Epithelial cell of esophagus (primary cell): Measurements from ENCODE around the gene ACTR3C.
"Not testable (repeated sequence)": the region's sequence is repeated elsewhere in the genome, so short reads cannot be mapped to it uniquely, and the experiment has no call there.

ENCODE experiments used
- DNase-seq: peaks from one replicate; pipeline ENCODE4 v3.0.0; 2010; ENCODE audit warnings: low read depth
- H3K4me3 ChIP-seq: 2 replicates; pipeline ENCODE4 v1.5.1; 2011; ENCODE audit warnings: mild to moderate bottlenecking, low read length, control low read depth
- CTCF ChIP-seq: IDR thresholded peaks from 2 replicates; pipeline ENCODE4 v1.5.1; 2011; ENCODE audit warnings: low read depth, mild to moderate bottlenecking, low read length, control low read depth, inconsistent platforms; ENCODE audit not compliant: insufficient read depth; ENCODE audit errors: missing control alignments

Gene ACTR3C

GRCh38 chr7:150322114-150322832 lies 1.1 kb downstream of the ACTR3C start:
- no peak for TF ChIP-seq CTCF
- peak overlapping the region; percentile 72 for H3K4me3 ChIP-seq
- no peak for DNase-seq

GRCh38 chr7:150321788-150322113 lies 1.6 kb downstream of the ACTR3C start:
- TF ChIP-seq CTCF, result no peak
- H3K4me3 ChIP-seq, result no peak overlapping the region
- DNase-seq, result no peak

GRCh38 chr7:150317748-150318444 lies 5.4 kb downstream of the ACTR3C start:
- no peak overlapping the region for H3K4me3 ChIP-seq
- TF ChIP-seq CTCF, result no peak
- no peak for DNase-seq

GRCh38 chr7:150316987-150317386 lies 6.4 kb downstream of the ACTR3C start:
- DNase-seq, H3K4me3 ChIP-seq: not testable (repeated sequence)

GRCh38 chr7:150314639-150315239 lies 8.6 kb downstream of the ACTR3C start:
- DNase-seq, result no peak
- no peak overlapping the region for H3K4me3 ChIP-seq
- no peak for TF ChIP-seq CTCF

- no peak for TF ChIP-seq CTCF
These were observed 9.5 kb downstream of the ACTR3C start for GRCh38 chr7:150313870-150314269.

GRCh38 chr7:150313367-150313809 lies 10.0 kb downstream of the ACTR3C start:
- H3K4me3 ChIP-seq, result no peak overlapping the region
- DNase-seq, result no peak
- no peak for TF ChIP-seq CTCF

More at GRCh38 chr7:150313870-150314269, 9.5 kb downstream of the ACTR3C start:
- no peak overlapping the region for H3K4me3 ChIP-seq
- DNase-seq, result no peak

GRCh38 chr7:150312649-150313366 lies 10.5 kb downstream of the ACTR3C start:
- H3K4me3 ChIP-seq, DNase-seq: not testable (repeated sequence)
